Measurements from ENCODE around the gene AHR. TPM values are rescaled to one million over a fixed set of nuclear protein-coding genes. Genes with fewer than 3 reads are reported as not detected.

Gene AHR
- 64.2 and 131 TPM in 2 replicates for total RNA-seq

DNA sequence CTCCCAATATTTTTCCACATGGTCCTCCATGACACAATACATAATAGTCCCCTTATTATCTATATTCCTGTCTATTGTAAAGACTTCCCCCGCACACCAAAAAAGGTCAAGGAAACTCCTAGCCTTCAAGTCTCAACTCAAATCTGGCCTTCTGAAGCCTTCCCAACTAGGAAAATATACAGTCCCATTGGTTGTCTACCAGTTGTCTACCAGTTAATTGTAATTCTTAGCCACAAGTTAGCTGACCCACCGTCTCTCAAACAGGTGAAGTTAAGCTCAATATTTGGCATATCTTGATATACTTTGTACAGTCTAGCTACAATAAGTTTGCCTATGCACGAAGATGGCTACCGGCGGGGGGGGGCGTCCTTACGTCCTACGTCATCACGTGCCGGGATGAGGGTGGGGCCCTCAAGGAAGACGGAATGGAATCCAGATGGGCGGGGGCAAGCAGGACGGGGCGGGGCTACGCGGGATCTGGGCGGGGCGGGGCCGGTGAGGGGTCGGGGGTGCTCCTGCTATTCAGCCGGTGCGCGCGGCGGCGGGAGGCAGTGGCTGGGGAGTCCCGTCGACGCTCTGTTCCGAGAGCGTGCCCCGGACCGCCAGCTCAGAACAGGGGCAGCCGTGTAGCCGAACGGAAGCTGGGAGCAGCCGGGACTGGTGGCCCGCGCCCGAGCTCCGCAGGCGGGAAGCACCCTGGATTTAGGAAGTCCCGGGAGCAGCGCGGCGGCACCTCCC is at the start of gene AHR:
AHR (plus strand) TSS at position 551 of the 738 bp plus-strand sequence. CDS start 613 bp downstream, outside the sequence.

Measured in pericardium fibroblast (primary cell).